Measurements from ENCODE around the gene MYO1B.

MYO1B gene

GRCh38 chr2:191316246-191316994, 71.2 kb downstream of the MYO1B start:
- Histone ChIP-seq H3K9ac (ENCODE audit: low read depth, low read length) (no peak overlapping the region), H3K36me3 (ENCODE audit: insufficient read depth, low read depth, low read length) (no peaks in the 10 kb centered on the region), H3K4me1 (ENCODE audit: insufficient read depth, low read length) (peaks cover 32% of the 10 kb centered on the region), H3K27ac (ENCODE audit: low read length) (no peak overlapping the region), H3K4me3 (ENCODE audit: low read length) (no peak overlapping the region), H3K9me3 (ENCODE audit: insufficient read depth, low read depth, low read length) (no peaks in the 10 kb centered on the region), H3K27me3 (ENCODE audit: insufficient read depth, low read length) (no peaks in the 10 kb centered on the region)

- Histone ChIP-seq H3K27ac (ENCODE audit: low read length) (peak overlapping the region; percentile 12), H3K4me3 (ENCODE audit: low read length) (peak overlapping the region; percentile 9; the same call in 1 of the 2 replicates), H3K4me1 (ENCODE audit: insufficient read depth, low read length) (peaks cover 47% of the 10 kb centered on the region)
Measured at GRCh38 chr2:191318037-191318728, 73.0 kb downstream of the MYO1B start.

GRCh38 chr2:191318729-191319078, 73.5 kb downstream of the MYO1B start:
- H3K4me1 ChIP-seq (ENCODE audit: insufficient read depth, low read length) = peaks cover 47% of the 10 kb centered on the region
- H3K27ac ChIP-seq (ENCODE audit: low read length) = peak overlapping the region; percentile 12
- peak overlapping the region; percentile 9; the same call in 1 of the 2 replicates for H3K4me3 ChIP-seq (ENCODE audit: low read length)
- peak overlapping the region; percentile 56; the same call in 1 of the 2 replicates for H3K9ac ChIP-seq (ENCODE audit: low read depth, low read length)
- H3K36me3 ChIP-seq (ENCODE audit: insufficient read depth, low read depth, low read length) = no peaks in the 10 kb centered on the region; the same call in 1 of the 2 replicates
- no peaks in the 10 kb centered on the region for H3K27me3 ChIP-seq (ENCODE audit: insufficient read depth, low read length)
- no peaks in the 10 kb centered on the region; the same call in 1 of the 2 replicates for H3K9me3 ChIP-seq (ENCODE audit: insufficient read depth, low read depth, low read length)

More at GRCh38 chr2:191318037-191318728, 73.0 kb downstream of the MYO1B start:
- no peaks in the 10 kb centered on the region for H3K27me3 ChIP-seq (ENCODE audit: insufficient read depth, low read length)
- H3K9ac ChIP-seq (ENCODE audit: low read depth, low read length) = peak overlapping the region; percentile 56; the same call in 1 of the 2 replicates
- no peaks in the 10 kb centered on the region; the same call in 1 of the 2 replicates for H3K36me3 ChIP-seq (ENCODE audit: insufficient read depth, low read depth, low read length)
- no peaks in the 10 kb centered on the region; the same call in 1 of the 2 replicates for H3K9me3 ChIP-seq (ENCODE audit: insufficient read depth, low read depth, low read length)

- Histone ChIP-seq H3K4me3 (ENCODE audit: low read length) (no peak overlapping the region), H3K27ac (ENCODE audit: low read length) (no peak overlapping the region), H3K9me3 (ENCODE audit: insufficient read depth, low read depth, low read length) (no peaks in the 10 kb centered on the region; the same call in 1 of the 2 replicates), H3K4me1 (ENCODE audit: insufficient read depth, low read length) (peaks cover 47% of the 10 kb centered on the region), H3K36me3 (ENCODE audit: insufficient read depth, low read depth, low read length) (no peaks in the 10 kb centered on the region; the same call in 1 of the 2 replicates), H3K9ac (ENCODE audit: low read depth, low read length) (no peak overlapping the region; the same call in 1 of the 2 replicates), H3K27me3 (ENCODE audit: insufficient read depth, low read length) (no peaks in the 10 kb centered on the region)
Measured at GRCh38 chr2:191319186-191319585, 74.0 kb downstream of the MYO1B start.

GRCh38 chr2:191320881-191321280, 75.7 kb downstream of the MYO1B start:
- Histone ChIP-seq H3K4me1 (ENCODE audit: insufficient read depth, low read length) (peaks cover 47% of the 10 kb centered on the region), H3K36me3 (ENCODE audit: insufficient read depth, low read depth, low read length) (no peaks in the 10 kb centered on the region; the same call in 1 of the 2 replicates), H3K27ac (ENCODE audit: low read length) (no peak overlapping the region), H3K9ac (ENCODE audit: low read depth, low read length) (no peak overlapping the region), H3K9me3 (ENCODE audit: insufficient read depth, low read depth, low read length) (no peaks in the 10 kb centered on the region; the same call in 1 of the 2 replicates), H3K27me3 (ENCODE audit: insufficient read depth, low read length) (no peaks in the 10 kb centered on the region), H3K4me3 (ENCODE audit: low read length) (no peak overlapping the region)

- H3K27me3 ChIP-seq (ENCODE audit: insufficient read depth, low read length) = no peaks in the 10 kb centered on the region
- no peaks in the 10 kb centered on the region; the same call in 1 of the 2 replicates for H3K9me3 ChIP-seq (ENCODE audit: insufficient read depth, low read depth, low read length)
- peaks cover 47% of the 10 kb centered on the region for H3K4me1 ChIP-seq (ENCODE audit: insufficient read depth, low read length)
- H3K9ac ChIP-seq (ENCODE audit: low read depth, low read length) = no peak overlapping the region
- peak overlapping the region; percentile 31; the same call in 1 of the 2 replicates for H3K4me3 ChIP-seq (ENCODE audit: low read length)
- H3K36me3 ChIP-seq (ENCODE audit: insufficient read depth, low read depth, low read length) = no peaks in the 10 kb centered on the region; the same call in 1 of the 2 replicates
- H3K27ac ChIP-seq (ENCODE audit: low read length) = no peak overlapping the region
Measured at GRCh38 chr2:191321861-191322662, 76.9 kb downstream of the MYO1B start.

- Histone ChIP-seq H3K27me3 (ENCODE audit: insufficient read depth, low read length) (no peaks in the 10 kb centered on the region), H3K36me3 (ENCODE audit: insufficient read depth, low read depth, low read length) (no peaks in the 10 kb centered on the region; the same call in 1 of the 2 replicates), H3K9me3 (ENCODE audit: insufficient read depth, low read depth, low read length) (no peaks in the 10 kb centered on the region; the same call in 1 of the 2 replicates), H3K9ac (ENCODE audit: low read depth, low read length) (no peak overlapping the region), H3K4me3 (ENCODE audit: low read length) (no peak overlapping the region), H3K27ac (ENCODE audit: low read length) (no peak overlapping the region), H3K4me1 (ENCODE audit: insufficient read depth, low read length) (peaks cover 47% of the 10 kb centered on the region)
Measured at GRCh38 chr2:191322828-191323506, 77.8 kb downstream of the MYO1B start.

- peaks cover 10% of the 10 kb centered on the region for H3K36me3 ChIP-seq (ENCODE audit: insufficient read depth, low read depth, low read length)
- H3K9me3 ChIP-seq (ENCODE audit: insufficient read depth, low read depth, low read length) = no peaks in the 10 kb centered on the region; the same call in 1 of the 2 replicates
- no peak overlapping the region for H3K27ac ChIP-seq (ENCODE audit: low read length)
- peaks cover 21% of the 10 kb centered on the region for H3K4me1 ChIP-seq (ENCODE audit: insufficient read depth, low read length)
- H3K4me3 ChIP-seq (ENCODE audit: low read length) = no peak overlapping the region
- no peaks in the 10 kb centered on the region for H3K27me3 ChIP-seq (ENCODE audit: insufficient read depth, low read length)
- H3K9ac ChIP-seq (ENCODE audit: low read depth, low read length) = no peak overlapping the region
Measured at GRCh38 chr2:191325651-191326365, 80.6 kb downstream of the MYO1B start.

- Histone ChIP-seq H3K27me3 (ENCODE audit: insufficient read depth, low read length) (no peaks in the 10 kb centered on the region), H3K36me3 (ENCODE audit: insufficient read depth, low read depth, low read length) (peaks cover 22% of the 10 kb centered on the region), H3K9ac (ENCODE audit: low read depth, low read length) (no peak overlapping the region), H3K4me1 (ENCODE audit: insufficient read depth, low read length) (peaks cover 5% of the 10 kb centered on the region; the same call in 1 of the 2 replicates), H3K9me3 (ENCODE audit: insufficient read depth, low read depth, low read length) (no peaks in the 10 kb centered on the region; the same call in 1 of the 2 replicates), H3K27ac (ENCODE audit: low read length) (no peak overlapping the region), H3K4me3 (ENCODE audit: low read length) (no peak overlapping the region)
Measured at GRCh38 chr2:191327484-191327883, 82.3 kb downstream of the MYO1B start.

GRCh38 chr2:191328150-191328809, 83.1 kb downstream of the MYO1B start:
- Histone ChIP-seq H3K4me3 (ENCODE audit: low read length) (no peak overlapping the region), H3K36me3 (ENCODE audit: insufficient read depth, low read depth, low read length) (peaks cover 29% of the 10 kb centered on the region), H3K27ac (ENCODE audit: low read length) (no peak overlapping the region), H3K4me1 (ENCODE audit: insufficient read depth, low read length) (no peaks in the 10 kb centered on the region; the same call in 1 of the 2 replicates), H3K9ac (ENCODE audit: low read depth, low read length) (no peak overlapping the region), H3K27me3 (ENCODE audit: insufficient read depth, low read length) (no peaks in the 10 kb centered on the region), H3K9me3 (ENCODE audit: insufficient read depth, low read depth, low read length) (no peaks in the 10 kb centered on the region; the same call in 1 of the 2 replicates)
